ENCODE measurements around the gene KIRREL1. TPM values are rescaled to one million over a fixed set of nuclear protein-coding genes. Genes with fewer than 3 reads are reported as not detected.
A peak's percentile ranks its signal among the peaks of the same experiment; 100 is the strongest.

KIRREL1 gene
- total RNA-seq, 1 experiment from 2014 or later, result 42.4 TPM

DNA sequence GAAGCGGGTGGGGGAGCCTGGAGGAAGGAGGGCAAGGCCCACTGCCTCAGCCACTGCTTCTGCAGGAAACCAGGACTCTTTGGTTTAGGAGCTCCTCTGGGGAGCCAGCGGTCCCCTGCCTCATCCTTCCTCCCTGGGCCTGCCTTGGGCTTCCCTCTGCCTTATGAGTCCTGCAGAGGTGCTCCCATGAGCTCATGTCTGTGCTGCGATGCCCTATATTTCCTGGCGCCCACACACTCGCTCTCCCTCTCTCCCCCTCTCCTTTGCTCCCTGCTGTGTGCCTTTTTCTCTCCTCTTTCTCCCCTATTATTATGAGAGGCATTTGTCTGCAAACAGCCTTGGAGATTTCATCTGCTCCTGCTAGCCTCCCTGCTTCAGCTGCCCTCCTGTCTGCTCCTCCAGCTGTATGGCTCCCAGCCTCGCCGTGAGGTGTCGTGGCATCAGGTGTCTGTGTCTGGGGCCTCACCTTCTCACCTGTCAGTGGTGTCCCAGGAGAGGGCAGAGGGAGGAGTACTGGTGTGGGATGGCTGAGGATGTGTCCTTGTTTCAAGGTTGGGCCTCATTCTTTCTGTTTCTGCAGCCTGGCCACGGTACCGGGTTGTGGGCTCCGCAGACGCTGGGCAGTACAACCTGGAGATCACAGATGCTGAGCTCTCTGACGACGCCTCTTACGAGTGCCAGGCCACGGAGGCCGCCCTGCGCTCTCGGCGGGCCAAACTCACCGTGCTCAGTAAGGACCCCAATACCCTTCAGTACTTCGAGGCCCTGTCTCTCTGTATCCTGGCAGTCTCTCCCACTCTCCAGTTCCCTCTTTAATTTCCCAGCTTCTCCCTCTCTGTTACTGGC, 84.2 kb downstream of the KIRREL1 start:
- DNase-seq (ENCODE audit: low spot score), result no peak
- ATAC-seq, result peak; percentile 31
- Mint-ChIP-seq H3K27ac (peak overlapping the region; percentile 66), H3K27me3 (ENCODE audit: low read depth) (no peaks in the 10 kb centered on the region), H3K4me3 (no peak overlapping the region), H3K9me3 (no peaks in the 10 kb centered on the region), H3K4me1 (peaks cover 55% of the 10 kb centered on the region), H3K36me3 (peaks cover 27% of the 10 kb centered on the region)
- POLR2A ChIA-PET, result interaction anchor here (0.5 to 1.2 kb wide), 3 partner anchors 12 to 103 kb away, joined by 3 to 5 read pairs (median 4); no protein-coding TSS in a partner anchor
- CTCF ChIA-PET, result interaction anchor here (0.5 to 6.4 kb wide), 15 partner anchors 10 to 114 kb away, joined by 3 to 47 read pairs (median 9); no protein-coding TSS in a partner anchor
- peak; percentile 75; the same call in 1 of the 2 replicates for TF ChIP-seq ZNF263 (CRISPR knock-in tag; IDR thresholded peaks at IDR 0.05; ENCODE audit: low read depth)
- TF ChIP-seq GTF2I (CRISPR knock-in tag; conservative IDR thresholded peaks at IDR 0.05), result no peak

DNA sequence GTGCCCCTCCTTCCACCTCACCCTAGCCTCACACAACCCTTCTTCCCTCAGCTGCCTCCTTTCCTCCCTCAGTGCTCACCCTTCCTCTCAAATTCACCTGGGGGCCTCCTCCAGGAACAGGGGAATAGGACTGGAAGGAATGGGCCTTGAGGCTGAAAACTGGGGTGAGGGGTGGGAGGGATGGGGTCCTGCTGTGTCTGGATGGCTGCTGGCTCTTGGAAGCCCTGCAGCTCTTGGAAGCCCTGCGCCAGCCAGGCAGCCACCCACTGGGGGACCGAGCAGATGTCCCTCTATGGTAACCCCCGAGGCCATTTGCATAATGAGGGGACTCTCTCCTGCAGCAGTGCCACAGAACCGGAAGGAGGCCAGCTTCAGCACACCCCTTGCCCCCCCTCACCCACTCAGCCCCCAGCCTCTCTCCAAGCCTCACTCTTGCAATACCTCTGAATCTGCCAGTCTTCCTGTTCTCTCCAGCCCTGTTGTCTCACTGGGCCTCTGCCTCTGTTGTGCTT, 85.2 kb downstream of the KIRREL1 start:
- ATAC-seq (peak; percentile 11), DNase-seq (ENCODE audit: low spot score) (no peak)
- H3K4me1 Mint-ChIP-seq, result peaks cover 47% of the 10 kb centered on the region
- peaks cover 30% of the 10 kb centered on the region for H3K36me3 Mint-ChIP-seq
- POLR2A ChIA-PET, result interaction anchor here (0.5 kb wide), 1 partner anchor 9 kb away, joined by 3 read pairs; no protein-coding TSS in a partner anchor
- H3K27me3 Mint-ChIP-seq (ENCODE audit: low read depth), result no peaks in the 10 kb centered on the region
- CTCF ChIA-PET, result interaction anchor here (1.4 to 6.4 kb wide), 10 partner anchors 9 to 115 kb away, joined by 3 to 47 read pairs (median 12); no protein-coding TSS in a partner anchor
- H3K27ac Mint-ChIP-seq, result peak overlapping the region; percentile 38
- no peak overlapping the region for H3K4me3 Mint-ChIP-seq
- TF ChIP-seq PRRX2 (CRISPR knock-in tag; IDR thresholded peaks at IDR 0.05) (no peak), MYBL2 (CRISPR knock-in tag; IDR thresholded peaks at IDR 0.05) (no peak), SOX15 (CRISPR knock-in tag; IDR thresholded peaks at IDR 0.05) (no peak), NR3C1 (CRISPR knock-in tag; conservative IDR thresholded peaks at IDR 0.05; ENCODE audit: low read depth) (no peak), NFE2L1 (CRISPR knock-in tag; IDR thresholded peaks at IDR 0.05) (no peak), RORB (CRISPR knock-in tag; IDR thresholded peaks at IDR 0.05) (no peak), ZSCAN18 (CRISPR knock-in tag; IDR thresholded peaks at IDR 0.05) (no peak), ARID4B (CRISPR knock-in tag; IDR thresholded peaks at IDR 0.05; ENCODE audit: borderline replicate concordance) (no peak), CREB1 (CRISPR knock-in tag; IDR thresholded peaks at IDR 0.05) (no peak), HMGA2 (CRISPR knock-in tag; IDR thresholded peaks at IDR 0.05) (no peak), GTF2I (CRISPR knock-in tag; conservative IDR thresholded peaks at IDR 0.05) (no peak), ZNF232 (CRISPR knock-in tag; IDR thresholded peaks at IDR 0.05) (no peak)
- TF ChIP-seq, protein P1, sequence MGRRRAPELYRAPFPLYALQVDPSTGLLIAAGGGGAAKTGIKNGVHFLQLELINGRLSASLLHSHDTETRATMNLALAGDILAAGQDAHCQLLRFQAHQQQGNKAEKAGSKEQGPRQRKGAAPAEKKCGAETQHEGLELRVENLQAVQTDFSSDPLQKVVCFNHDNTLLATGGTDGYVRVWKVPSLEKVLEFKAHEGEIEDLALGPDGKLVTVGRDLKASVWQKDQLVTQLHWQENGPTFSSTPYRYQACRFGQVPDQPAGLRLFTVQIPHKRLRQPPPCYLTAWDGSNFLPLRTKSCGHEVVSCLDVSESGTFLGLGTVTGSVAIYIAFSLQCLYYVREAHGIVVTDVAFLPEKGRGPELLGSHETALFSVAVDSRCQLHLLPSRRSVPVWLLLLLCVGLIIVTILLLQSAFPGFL (CRISPR knock-in tag; IDR thresholded peaks at IDR 0.05; ENCODE audit: borderline replicate concordance), result no peak
- TF ChIP-seq, protein P2, sequence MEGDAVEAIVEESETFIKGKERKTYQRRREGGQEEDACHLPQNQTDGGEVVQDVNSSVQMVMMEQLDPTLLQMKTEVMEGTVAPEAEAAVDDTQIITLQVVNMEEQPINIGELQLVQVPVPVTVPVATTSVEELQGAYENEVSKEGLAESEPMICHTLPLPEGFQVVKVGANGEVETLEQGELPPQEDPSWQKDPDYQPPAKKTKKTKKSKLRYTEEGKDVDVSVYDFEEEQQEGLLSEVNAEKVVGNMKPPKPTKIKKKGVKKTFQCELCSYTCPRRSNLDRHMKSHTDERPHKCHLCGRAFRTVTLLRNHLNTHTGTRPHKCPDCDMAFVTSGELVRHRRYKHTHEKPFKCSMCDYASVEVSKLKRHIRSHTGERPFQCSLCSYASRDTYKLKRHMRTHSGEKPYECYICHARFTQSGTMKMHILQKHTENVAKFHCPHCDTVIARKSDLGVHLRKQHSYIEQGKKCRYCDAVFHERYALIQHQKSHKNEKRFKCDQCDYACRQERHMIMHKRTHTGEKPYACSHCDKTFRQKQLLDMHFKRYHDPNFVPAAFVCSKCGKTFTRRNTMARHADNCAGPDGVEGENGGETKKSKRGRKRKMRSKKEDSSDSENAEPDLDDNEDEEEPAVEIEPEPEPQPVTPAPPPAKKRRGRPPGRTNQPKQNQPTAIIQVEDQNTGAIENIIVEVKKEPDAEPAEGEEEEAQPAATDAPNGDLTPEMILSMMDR (IDR thresholded peaks at IDR 0.05), result no peak
- H3K9me3 Mint-ChIP-seq, result no peaks in the 10 kb centered on the region

Measured in WTC11 (cell line).